ENCODE measurements around the gene CRACDL.
"Not testable (repeated sequence)": the region's sequence is repeated elsewhere in the genome, so short reads cannot be mapped to it uniquely, and the experiment has no call there.

The CRACDL gene

DNA sequence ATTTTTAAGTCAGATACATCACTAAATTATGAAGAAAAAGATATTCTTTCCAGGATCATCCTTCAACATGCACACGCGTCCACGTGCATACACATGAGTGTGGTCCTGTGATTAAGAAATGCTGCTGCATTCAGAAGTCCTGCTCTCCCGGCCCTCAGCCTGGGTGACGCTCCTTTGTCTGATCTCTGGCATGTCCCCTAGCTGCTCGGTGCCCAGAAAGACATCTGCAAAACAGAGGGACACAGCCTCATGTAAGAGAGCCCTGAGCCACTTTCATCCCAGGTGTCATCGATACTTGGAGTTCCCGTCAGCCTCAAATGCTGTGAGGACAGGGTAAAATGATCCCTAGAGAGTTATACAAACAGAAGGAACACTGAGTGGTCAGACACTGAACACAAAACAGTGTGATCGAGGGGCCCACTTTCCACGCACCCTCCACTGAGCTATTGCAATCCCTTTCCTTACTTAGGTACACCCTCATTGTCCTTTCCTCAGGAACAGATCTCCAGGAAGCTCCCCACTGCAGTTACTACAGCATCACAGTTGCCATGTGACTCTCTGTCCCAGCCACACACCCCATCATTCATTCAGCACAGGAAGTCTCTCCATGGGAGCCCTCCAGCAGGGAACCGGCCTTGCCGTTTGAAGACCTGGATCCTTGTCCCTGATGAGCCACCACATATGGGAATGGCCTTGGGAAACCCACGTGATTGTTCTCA, 32.1 kb downstream of the CRACDL start:
- FAIRE-seq: no peak

DNA sequence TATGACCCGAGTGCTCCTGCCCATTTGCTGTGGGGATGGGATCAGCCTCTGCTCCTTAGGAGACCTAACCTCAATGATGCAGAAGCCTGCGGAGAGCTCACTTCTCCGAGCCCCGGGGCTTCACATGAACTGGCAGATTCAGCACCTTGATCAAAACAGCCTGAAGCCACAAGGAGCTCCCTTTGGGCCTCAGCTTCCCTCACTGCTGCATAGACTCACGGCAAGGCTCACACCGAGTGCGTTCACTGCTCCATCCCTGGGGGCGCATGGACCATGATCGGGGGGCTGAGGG, 33.0 kb downstream of the CRACDL start:
- no peak for FAIRE-seq

DNA sequence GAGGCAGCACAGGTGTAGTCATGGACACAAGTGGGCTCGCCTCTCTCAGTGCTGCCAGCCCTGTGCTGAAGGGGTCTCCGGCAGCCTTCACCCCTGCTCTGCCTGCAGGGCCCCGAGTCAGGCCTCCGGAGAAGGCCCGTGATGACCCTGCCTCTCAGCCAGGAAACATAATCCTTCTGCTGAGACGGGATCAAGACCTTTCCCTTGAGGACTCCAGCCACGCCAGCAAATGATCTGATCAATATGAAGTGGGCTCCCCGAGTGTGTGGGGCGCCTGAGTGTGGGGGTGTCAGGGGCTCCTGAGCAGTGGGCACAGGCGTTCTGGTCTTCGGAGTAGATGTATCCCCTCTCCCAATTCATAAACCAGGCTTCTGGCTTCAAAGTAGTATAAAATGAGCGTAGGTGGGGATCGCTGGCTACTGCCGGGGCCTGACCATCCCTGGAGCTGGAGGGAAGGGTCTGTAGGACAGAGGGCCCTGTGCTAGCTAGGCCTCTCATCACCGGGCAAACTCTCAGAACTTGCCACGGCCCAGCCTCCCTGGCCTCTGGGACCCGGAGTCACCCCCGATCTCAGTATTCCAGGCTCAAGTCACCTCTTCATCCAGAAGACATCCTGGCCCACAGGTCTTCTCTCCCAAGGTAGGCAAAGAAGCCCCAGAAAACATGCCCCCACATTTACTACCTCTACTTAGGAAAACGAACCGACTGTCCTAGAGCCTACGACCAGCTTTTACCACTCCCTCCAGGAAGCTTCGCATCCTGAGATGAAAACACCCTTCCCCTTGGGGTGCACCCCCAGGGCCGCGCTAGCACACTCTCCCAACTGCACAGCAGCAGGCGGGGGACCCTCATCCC, 33.6 kb downstream of the CRACDL start:
- no peak for FAIRE-seq

DNA sequence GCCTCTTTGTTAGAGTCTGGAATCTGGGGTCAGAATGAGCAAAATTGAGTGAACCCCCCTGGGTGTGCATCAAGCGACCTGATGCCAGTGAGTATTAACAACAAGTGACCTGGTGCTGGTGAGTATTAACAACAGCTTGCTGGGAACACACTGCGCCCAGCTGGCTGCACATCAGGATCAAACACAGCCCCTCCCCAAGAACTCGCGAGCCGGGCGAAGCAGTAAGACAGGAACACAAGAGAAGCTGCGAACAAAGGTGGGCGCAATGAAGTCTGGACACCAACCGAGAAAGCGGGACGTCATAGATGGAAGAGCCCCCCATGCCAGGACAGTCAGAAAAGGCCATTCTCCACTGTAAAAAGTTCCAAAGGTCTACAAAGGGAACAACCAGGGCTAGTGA, 34.3 kb downstream of the CRACDL start:
- FAIRE-seq: no peak

DNA sequence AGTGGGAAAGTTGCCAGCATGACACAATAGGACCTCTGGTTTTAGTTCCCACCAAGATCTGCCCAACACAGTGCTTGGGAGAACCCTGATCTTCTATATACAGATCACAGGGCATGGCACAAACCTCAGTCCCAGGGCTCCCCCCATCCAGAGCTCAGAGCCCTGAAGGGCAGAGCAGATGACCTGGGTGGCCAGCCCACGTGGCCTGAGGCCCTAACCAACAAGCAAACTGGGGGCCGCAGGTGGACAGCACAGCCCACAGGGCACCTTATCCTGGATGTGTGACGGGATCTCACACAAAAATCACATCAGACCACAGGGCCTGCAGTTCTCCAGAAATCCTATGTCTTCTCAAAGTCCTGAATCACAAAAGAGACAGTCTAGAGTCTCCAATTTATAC, 34.7 kb downstream of the CRACDL start:
- no peak for FAIRE-seq

DNA sequence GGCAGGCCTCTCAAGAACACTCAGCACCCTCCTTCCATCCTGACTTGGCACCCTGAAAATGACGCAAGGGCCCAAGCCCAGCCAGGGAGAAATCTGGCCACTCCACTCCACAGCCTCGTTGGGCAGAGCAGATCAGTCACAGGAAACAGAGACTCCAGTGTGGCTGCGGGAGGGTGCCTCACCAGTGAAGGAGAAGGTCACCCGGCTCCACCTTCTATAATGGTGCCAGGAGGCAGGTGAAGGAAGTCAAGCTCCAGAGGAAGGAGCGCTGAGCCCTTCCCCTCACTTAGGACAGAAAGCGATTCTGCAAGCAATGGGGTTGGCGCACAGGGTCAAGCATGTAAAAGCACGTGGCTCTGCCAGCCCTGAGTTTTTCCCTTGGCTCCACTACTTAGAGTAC, 35.3 kb downstream of the CRACDL start:
- FAIRE-seq: no peak

DNA sequence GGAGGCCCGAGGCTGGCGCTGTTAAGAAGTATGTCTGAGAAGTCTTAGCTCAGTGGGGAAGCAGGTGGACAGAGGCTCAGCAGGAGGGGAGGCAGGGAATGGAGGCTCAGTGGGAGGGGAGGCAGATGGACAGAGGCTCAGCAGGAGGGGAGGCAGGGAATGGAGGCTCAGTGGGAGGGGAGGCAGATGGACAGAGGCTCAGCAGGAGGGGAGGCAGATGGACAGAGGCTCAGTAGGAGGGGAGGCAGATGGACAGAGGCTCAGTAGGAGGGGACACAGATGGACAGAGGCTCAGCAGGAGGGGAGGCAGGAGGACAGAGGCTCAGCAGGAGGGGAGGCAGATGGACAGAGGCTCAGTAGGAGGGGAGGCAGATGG, 36.3 kb downstream of the CRACDL start:
- not testable (repeated sequence) for FAIRE-seq

DNA sequence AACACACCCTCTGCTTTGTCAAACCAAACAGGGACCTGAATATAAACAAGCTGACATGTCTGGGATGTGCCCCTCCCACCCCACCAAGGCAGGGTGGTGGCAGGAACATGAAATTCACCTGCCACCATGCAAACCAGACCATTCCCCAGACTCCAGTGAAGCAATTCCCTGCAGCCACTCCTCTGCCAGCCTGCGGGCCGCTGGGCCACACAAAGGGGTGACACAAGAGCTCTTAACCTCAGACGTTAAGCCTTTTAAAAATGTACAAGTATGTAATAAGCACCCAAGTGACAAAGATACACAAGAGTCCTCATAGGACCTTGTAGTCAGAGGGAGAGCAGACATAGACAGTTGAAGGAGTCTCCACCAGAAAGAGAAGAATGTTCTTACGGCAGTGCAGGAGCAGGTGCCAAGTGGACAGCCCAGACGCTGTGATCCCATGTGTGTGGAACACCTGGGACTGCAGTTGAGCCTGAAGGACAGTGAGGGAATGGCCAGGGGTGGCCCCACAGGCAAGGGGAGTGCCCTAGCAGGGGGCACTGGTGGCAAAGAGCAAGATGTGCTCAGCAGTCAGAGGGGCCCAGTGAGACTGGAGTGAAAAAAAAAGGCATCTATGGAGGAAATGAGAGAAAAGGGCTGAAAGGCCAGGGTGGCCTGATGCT, 36.9 kb downstream of the CRACDL start:
- no peak for FAIRE-seq

DNA sequence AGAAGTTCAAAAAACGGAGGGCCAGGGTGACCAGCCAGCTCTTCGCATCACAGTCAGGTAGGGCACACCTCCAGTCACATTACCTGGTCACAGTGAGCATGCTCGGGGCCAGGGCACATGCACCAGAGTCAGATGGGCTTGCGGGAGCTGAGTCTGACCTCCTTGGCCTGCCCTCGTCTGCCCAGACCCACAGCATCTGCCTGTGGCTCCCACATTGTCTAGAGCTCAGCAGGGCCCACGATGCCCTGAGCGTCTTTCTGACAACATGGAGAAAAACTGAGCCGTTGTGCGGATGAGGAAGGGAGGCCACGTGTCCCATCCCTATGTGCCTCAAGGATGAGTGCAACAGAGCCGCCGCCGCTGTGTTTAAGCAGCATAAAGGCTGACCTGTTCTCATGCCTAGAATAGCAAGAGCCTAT, 37.6 kb downstream of the CRACDL start:
- no peak for FAIRE-seq

DNA sequence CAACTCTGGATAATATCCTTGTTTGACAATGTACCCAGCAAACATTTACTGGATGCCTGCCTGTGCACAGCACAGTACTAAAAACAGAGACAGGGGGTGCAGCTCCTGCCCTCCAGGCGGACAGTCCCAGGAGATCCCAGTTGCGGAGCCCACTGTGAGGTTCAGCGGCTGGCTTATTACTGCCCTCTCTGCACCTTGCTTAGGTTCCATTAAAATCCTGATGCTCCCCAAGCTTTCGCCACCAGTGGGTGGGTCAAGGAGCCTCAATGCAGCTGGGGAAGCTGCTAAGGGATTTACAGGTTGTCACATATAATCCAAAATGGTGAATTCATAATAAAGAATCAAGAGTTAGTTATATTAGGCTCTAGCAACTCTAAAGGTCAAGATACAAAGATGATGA, 38.3 kb downstream of the CRACDL start:
- no peak for FAIRE-seq

DNA sequence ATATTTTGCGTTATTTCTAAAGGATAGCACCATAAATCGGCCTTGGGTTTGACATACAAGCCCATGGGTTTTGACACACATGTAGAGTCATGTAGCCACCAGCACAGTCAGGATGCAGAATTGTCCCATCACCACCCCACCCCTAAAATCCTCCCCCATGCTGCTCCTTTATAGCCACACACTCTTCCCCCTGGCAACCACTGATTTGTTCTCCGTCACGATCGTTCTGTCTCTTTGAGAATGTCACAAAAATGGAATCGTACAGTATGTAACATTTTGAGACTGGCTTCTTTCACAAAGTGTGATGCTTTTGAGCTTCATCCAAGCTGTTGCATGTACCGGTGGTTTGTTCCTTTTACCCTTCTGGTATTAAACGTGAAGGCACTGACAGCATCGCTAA, 39.1 kb downstream of the CRACDL start:
- FAIRE-seq: no peak

DNA sequence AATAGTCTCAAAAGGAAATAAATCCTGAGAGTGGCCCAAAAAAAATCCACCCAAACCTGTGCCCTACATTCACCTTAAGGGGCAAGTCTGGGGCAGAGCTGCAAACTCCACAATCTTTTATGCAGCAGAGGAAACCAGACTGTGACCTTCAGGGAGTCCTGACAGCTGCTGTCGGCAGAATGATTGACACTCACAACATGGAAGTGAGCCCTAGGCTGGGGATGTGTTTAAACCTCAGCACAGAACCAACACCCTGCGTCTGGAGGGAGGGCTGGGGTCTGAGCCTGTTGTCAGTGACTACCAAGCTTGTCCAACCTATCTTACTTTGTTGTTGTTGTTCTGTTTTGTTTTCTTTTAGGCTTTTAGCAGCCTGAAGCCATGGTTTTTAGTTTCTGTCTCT, 39.6 kb downstream of the CRACDL start:
- no peak for FAIRE-seq

DNA sequence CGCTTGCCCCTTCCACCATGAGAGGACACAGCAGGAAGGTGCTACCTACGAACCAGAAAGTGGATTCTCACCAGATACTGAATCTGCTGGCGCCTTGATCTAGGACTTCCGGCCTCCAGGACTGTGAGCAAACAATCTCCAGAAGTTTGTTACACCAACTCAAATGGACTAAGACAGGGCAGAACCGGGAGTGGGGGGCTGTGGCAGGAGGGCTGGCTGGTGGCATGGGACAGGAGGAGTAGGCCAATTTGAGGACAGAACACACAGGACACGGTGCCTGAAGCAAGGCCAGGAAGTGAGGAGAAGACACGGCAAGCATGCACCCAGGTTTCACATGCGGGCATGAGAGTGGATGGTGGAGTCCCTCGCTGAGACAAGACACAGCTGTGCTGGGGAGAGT, 40.1 kb downstream of the CRACDL start:
- no peak for FAIRE-seq

DNA sequence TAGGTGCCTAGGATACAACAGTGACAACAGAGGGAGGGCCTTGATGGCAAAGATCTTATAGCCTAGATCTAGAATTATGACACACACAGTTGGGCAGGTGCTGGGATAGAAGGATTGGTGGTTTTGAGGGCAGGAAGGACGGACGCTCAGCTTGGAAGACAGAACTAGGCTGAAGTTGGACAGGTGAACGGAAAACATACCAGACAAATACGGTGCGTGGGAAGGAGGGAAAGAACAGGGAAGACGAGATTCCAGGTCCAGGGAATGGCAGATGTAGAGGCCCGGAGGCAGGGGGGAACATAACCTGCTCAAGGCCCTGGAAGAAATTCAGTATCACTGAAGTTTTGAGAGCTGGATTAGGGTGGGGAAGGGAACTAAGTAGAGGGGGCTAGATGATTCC, 40.8 kb downstream of the CRACDL start:
- no peak for FAIRE-seq

DNA sequence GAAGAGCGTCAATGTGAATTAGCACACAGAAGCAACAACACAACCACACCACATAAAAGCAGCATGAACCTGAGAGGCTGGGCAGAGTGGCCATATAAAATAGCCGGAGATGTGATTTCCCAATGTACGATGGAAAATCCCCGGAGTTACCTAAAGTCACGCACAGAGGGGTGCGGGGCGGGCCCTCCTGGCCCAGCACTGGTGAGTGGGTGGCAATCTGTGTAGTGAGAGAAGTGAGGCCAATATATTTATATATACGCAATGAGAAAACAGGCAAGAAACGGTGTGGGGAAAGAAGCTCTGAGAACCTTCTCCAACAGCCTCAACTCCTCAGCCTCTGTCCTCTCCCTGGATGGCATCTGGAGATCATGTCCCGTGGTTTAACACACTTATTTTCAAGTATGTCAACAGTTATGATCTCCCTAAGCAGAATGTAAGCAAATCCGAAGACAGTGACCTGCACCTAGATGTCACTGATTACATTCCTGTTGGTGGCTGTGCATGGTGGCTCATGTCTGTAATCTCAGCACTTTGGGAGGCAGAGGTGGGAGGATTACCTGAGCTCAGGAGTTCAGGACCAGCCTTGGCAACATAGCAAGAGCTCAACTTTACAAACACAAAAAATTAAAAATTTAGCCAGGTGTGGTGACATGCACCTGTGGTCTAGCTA, 41.6 kb downstream of the CRACDL start:
- FAIRE-seq: no peak

DNA sequence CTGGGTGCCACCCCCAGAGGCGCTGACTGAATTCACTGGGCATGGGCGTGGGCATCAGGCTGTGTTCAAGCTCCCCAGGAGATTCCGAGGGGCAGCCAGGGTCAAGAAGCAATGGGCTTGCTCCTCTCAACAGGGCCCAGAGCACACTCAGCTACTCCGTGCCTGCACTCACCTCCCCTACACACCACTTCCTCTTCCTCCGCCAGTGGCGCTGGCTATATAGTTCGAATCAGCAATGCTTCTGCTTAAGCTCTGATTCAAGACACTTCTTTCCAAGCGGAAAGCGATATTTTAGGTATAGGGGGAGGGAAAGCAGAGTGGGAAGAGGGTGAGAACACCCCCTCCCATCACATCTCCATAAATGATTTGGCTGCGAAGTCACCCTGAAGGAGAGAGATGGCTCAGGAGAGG, 42.1 kb downstream of the CRACDL start:
- no peak for FAIRE-seq

DNA sequence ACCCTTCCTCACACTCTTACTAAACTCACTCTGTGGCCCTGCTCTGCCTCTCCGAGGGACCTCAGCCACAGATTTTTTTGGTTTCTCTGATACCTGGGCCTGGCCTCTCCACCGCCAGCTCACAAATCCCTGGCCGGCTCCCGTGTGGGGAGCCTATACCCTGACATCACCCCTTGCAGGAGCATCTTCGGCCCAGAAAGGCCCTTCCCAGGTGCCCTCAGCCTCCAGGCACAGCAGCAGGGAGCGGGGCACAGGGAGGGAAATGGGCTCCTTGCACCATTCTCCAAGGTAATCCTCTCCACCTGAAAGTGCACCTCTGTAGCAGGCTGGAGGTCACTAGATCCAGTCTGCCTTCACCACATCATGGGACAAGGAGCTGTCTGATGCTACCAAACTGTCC, 43.2 kb downstream of the CRACDL start:
- no peak for FAIRE-seq

DNA sequence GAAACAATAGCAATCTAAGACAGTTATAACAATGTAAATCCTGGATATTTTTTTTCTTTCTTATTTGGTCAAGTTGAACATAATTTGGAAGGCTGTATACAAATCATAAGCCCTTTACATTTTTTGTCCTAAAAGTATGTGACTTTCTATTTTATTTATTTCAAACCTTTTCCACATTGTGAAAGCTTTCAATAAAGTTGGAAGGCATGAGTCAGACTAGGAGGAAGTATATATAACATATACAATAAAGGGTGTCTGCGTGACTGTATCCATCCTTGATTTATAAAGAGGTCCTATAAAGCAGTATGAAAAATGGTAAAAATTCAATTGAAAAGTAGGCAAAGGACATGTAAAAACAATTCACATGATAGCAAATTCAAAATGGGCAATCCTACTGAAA, 44.4 kb downstream of the CRACDL start:
- FAIRE-seq: peak; percentile 24

DNA sequence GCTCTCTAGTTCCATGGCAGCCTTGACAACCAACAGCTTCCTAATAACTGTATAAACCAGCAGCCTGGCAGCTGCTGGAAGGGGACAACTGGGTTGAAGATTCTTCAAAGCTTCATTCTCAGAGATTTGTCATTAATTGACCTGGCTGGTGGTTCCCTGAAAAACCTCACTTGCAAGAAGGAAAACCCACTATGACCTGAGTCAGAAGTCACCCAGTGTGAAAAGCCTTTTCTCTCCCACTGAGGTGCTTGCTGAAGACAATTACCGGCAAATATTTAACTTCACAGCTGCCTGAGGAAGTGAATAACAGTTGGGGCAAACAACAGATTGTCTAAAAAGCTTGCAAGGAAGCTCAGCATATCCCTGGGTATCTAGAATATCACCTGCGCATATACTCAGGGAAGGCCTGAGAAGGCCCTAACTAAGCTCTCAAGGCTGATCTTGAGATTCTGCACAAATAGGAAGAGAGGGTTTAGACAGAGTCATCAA, 49.9 kb downstream of the CRACDL start:
- no peak for FAIRE-seq

DNA sequence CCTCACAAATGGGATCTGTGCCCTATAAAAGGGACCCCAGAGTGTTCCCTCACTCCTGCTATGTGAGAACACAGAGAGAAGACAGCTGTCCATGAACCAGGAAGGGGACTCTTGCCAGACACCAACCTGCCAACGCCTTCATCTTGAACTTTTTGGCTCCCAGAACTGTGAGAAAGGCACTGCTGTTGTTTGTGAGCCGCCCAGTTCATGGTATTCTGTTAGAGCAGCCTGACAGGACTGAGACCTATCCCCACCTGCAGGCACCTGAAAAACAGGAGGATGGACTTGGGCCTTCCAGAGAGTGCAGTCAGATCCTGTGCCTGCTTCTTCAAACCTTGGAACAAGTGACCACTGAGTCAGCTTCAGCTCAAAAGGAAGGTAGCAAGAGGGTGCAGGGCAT, 51.4 kb downstream of the CRACDL start:
- no peak for FAIRE-seq

DNA sequence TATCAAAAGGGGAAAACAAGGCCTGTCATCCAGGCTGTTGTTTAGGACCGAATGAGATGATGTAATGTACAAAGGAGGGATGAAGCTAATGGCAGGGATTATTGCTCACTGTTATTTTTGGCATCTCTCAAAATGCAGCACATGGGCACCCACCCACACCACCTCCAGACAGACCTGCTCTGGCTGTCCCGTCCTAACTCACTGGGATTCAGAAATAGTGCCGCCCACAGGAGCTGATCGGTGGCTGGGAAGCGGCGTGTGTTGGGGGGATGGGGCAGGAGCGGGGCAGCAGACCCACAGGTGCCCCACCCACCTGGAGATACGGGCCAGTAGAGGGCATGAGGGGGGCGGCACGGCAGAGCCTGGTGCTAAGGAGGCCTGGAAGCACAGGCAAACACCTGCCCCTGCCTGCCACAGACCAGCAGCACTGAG, 52.2 kb downstream of the CRACDL start:
- no peak for FAIRE-seq

DNA sequence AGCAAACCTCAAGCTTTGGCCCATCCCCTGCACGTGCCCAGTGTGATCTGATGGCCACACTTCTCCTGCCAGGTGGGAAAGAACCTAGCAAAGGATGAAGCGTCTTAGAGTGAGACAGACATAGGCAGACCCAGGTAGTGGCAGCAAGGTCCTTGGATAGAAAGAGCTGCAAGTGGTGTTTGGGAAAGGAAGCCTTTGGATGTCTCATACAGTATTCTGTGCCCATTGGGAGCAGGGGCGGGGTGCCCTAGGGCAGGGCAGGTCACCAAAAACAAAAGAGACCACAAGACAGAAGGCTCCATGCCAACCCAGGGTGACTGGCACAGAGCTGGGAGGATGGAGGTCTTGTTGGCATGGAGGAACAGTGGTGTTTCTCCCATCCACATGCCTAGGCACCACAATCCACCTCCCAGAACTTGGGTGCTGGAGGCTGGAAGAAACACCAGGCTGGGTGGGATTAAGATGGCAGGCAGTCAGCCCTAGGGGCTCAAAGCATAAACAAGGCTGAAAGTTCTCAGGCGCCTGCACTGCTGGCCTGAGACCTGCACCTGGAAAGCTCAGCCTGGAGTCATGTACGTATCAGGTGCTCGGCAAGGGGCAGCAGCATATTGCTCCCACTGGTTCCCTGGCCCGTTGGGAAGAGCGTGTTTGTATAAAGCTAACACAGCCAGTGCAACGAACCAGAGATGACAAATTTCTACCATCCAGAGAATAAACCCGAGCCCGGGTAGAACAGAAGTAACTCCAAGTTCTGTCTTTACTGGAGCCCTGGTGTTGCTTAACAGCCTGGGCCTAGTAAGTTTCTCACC, 52.9 kb downstream of the CRACDL start:
- FAIRE-seq: no peak

DNA sequence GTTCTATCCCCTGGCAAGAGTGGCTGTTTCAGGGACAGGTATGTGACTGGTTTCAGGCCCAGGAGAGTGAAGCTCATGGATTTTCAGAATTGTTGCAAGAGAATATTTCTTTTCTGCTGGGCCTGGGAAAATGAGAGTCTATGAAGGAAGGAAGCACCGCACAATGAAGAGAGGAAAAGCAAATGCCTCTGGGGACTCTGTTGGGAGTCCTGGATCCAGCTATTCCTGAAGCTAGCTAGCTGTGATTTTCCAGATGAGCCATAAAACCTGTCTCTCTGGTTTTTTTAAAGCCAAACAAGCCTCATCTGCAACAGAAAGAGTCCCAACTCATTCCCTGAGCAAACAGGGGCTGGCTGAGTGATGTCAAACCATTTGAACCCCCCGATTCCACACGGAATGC, 53.7 kb downstream of the CRACDL start:
- no peak for FAIRE-seq

All from islet of Langerhans (tissue), 1 donor.